ENCODE measurements around the gene TRAK2.
"Not testable (repeated sequence)": the region's sequence is repeated elsewhere in the genome, so short reads cannot be mapped to it uniquely, and the experiment has no call there.

The TRAK2 gene

DNA sequence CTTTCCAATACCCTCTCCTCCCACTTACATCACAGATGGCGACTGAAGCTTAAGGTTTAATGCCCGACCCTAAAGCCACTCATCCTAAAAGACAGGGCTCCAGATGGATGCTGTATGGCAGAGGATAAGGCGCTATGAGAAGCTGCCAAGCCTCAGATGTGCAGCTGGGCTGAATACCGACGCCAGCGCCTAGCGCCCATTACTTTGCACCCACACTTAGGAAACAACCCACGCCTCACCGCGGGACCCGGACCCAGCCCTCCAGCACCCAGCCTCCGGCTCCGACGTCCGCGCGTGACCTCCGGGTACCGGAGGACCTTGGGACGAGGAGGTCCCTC, 335 bp downstream of the TRAK2 start:
- no peak for DNase-seq

DNA sequence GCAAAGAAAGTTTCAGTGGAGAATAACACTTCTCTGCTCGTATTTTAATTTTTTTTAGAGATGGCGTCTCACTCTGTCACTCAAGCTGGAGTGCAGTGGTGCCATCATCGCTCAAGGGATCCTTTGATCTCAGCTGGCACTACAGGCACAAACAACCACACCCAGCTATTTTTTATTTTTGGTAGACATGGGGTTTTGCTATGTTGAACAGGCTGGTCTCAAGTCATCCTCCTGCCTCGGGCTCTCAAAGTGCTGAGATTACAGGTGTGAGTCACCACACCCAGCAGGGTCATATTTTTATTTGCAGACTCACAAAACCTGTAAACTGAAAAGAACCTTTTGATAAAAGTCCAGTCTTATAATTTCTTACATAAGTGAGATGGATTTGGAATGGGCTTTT, 2.6 kb downstream of the TRAK2 start:
- peak; percentile 86 for DNase-seq

DNA sequence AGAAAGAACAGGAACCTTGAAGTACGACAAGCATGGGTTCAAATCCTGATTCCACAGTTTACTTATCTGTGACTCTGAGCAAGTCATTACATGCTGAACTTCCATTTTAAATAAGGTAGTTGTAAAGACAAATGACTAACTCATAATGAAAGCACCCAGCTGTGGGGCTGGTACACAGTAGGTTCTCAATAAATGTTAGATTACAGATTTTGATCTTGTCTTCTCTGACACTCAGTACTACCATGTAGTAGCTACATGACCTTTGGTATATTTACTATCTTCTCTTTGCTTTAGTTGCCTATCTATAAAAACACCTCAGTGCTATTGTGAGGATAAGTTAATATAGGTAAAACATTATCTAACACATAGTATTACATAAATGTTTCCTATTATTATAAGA, 3.2 kb downstream of the TRAK2 start:
- no peak for DNase-seq

DNA sequence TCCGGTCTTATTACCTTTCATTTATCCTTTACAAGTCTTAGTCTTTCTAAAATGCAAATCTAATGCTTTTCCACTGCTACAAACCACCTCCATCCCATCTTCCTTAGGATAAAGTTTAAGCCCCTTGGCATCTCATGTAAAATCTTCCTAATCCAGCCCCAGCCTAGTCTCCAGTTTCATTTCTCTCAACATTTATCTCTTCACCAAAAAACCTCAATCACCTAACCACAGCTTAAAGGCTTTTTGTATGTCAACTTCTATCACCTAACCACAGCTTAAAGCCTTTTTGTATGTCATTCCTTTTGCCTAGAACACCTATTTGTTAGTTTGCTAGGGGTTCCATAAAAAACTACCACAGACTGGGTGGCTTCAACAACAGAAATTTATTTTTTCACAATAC, 4.2 kb downstream of the TRAK2 start:
- peak; percentile 44 for DNase-seq

DNA sequence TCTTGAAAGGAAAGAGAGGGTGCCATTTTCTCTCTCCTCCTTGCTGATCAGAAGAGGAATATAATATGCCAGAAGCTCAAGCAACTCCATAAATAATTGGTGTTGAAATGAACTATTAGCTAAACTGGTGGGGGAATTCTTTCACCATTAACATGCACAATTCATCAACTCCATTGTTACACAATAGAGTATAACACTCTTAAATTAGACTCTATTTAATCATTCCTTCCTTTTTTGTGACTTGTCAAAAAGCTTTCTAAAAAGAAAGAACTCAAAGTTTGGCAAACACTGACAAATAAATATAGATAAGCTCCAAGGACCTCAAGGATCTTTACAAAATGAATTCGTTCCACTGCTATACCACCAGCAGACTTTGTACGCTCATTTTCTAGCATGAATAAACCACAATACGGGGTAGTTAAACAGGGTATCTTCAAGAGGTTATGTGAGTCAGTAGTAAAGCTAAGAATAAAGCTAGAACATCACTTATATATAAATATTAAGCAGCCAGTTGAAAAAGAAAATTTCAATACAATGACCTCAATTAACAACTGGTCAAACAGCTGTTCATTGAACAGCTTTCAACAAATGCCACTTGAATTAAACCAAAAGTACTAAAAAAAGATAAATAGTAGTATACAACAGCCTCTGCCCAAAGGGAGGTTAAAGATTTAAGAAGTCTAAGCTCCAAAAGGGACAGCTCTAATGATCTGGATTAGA, 6.4 kb downstream of the TRAK2 start:
- no peak for DNase-seq

DNA sequence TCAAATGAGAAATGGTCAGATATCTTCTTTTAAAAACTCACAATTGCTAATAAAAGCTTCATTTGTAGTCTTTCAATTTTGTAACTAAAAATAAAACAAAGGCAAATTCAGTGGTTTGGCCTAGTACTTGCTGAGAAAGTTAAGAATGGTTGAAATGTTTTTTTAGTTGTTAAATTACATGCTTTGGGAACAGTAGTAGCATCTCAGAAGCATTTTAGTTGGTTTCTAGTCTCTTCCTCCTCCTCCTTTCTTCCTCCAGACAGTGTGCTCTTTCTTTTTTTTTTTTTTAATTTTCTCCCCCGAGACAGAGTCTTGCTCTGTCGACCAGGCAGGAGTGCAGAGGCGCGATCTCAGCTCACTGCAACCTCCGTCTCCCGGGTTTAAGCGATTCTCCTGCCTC, 9.8 kb downstream of the TRAK2 start:
- DNase-seq, result no peak

GRCh38 chr2:201440182-201440581, 11.1 kb downstream of the TRAK2 start:
- DNase-seq, result no peak

- DNase-seq, result not testable (repeated sequence)
Observed at GRCh38 chr2:201439336-201439922, 11.8 kb downstream of the TRAK2 start.

DNA sequence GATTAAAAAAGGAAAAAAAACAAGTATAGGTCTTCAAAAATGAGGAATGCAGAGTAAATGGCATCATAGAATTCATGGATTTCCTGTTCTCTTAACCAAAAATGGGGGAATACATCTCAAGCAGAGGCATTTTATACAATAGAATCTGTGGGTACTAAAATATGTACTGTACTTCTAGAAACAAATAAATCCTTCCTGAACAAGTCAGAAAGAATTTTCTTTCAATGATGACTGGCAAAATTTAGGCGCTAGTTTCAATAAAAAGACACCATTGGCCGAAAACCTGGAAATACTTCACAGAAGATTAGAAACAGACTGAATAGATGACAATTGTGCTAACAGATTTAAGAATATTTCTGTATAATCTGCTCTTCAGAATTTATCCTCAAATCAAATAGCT, 15.1 kb downstream of the TRAK2 start:
- DNase-seq, result no peak

DNA sequence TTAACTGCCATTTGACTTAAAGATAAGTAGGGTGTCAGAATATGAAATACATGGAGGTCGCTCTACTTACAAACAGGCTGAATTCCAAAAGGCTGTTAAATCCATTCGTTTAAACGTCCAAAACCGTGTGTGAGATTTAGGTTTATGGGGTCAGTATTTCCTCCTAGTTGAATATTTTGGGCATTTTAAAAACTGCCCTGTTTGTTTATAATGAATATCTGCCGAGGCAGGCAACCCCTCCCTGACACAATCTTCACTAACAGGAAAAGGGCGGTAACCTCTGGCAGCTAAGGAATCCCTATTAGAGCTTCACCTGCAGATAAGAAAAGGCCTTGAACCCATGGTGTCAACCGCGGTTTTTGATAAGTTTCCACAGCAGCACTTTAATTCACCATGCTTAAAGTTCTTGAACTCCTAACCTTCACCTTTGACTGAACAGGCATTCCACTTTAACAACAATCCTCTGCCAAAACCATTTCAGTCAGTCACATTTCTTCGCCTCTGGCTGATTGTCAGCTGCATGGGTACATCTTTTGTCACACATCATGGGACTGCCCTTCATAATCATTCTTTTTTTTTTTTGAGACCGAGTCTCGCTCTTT, 17.8 kb downstream of the TRAK2 start:
- DNase-seq, result no peak

GRCh38 chr2:201432621-201433393, 18.5 kb downstream of the TRAK2 start:
- DNase-seq, result no peak

DNA sequence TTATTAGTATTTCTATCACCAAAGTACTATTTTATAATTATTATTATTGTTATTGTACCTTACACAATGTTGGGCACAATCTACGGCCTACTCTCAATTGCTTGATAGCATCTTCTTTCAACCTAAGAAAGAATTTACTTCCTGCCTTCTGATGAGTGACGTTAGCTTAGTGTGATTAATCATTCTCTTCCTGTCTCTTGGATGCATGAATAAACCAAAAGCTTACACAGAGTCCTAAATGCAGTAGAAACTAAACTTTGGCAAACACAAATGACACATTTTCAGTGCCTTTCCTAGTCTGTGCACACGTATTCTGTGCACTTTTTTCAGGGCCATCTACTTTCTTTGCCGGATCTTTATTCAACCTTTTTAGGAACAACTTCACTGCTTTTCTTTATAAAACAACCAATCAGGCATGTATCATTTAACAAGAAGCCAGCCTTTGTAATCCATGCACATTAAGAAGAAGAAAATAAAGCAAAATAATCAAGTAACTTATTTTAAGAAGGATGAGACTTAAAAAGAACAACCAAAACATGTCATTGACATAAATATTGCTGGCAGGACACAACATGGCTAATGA, 19.1 kb downstream of the TRAK2 start:
- peak; percentile 74 for DNase-seq

DNA sequence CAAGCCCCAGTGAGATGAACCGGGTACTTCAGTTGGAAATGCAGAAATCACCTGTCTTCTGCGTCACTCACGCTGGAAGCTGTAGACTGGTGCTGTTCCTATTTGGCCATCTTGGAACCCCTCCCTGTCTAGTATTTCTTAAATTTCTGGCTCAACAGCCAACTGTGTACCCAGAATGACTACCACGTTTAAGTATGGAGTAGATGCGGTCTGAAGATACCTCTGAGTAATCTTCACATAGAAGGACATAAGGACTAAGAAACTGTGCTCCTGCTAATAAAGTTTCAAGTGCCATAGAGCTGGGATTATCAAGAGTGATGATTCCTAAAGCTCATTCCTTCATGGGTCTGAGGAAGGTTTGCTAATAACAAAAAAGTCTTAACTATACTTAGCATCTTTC, 20.4 kb downstream of the TRAK2 start:
- no peak for DNase-seq

DNA sequence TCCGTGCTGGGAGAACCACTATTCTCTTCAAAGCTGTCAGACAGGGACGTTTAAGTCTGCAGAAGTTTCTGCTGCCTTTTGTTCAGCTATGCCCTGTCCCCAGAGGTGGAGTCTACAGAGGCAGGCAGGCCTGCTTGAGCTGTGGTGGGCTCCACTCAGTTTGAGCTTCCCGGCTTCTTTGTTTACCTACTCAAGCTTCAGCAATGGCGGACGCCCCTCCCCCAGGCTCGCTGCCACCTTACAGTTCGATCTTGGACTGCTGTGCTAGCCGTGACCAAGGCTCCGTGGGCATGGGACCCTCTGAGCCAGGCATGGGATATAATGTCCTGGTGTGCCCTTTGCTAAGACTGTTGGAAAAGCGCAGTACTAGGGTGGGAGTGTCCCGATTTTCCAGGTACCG, 20.9 kb downstream of the TRAK2 start:
- DNase-seq, result not testable (repeated sequence)

GRCh38 chr2:201429835-201430234, 21.4 kb downstream of the TRAK2 start:
- DNase-seq, result not testable (repeated sequence)

- DNase-seq, result not testable (repeated sequence)
Observed at GRCh38 chr2:201428366-201428765, 22.9 kb downstream of the TRAK2 start.

DNA sequence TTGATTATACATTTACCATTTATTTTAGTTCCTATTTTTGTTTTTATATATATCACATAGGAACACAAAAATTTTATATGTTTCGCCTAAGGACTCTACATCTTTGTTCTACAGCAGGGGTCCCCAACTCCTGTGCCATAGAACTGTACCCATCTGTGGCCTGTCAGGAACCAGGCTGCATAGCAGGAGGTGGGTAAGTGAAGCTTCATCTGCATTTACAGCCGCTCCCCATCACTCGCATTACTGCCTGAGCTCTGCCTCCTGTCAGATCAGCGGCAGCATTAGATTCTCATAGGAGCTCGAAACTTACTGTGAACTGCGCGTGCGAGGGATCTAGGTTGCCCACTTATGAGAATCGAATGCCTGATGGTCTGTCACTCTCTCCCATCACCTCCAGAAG, 25.3 kb downstream of the TRAK2 start:
- no peak for DNase-seq

- DNase-seq, result peak; percentile 41
Observed at GRCh38 chr2:201420442-201421113, 30.7 kb downstream of the TRAK2 start.

GRCh38 chr2:201419986-201420385, 31.3 kb downstream of the TRAK2 start:
- DNase-seq, result no peak

DNA sequence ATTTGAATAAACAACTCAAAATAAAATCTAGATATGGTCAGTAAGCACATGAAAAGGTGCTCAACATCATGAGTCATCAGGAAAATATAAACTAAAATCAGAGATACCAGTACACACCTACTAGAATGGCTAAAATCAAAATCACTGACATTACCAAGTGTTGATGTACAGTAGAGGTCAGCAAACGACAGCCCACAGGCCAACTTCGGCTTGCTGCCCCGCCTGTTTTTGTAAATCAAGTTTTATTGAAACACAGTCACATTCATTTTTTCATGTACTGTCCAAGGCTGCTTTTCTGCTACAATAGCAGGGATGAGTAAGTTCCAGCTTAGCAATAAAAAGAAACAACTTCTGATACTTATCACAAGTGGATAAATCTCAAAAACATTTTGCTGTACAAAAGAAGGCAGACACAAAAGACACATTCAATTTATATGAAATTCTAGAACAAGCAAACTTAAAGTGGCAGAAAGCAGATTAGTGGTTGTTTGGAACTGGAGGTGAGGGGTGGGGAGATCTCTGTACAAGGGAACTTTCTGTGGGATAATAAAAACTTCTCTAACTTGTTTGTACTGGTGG, 32.1 kb downstream of the TRAK2 start:
- DNase-seq, result peak; percentile 19

DNA sequence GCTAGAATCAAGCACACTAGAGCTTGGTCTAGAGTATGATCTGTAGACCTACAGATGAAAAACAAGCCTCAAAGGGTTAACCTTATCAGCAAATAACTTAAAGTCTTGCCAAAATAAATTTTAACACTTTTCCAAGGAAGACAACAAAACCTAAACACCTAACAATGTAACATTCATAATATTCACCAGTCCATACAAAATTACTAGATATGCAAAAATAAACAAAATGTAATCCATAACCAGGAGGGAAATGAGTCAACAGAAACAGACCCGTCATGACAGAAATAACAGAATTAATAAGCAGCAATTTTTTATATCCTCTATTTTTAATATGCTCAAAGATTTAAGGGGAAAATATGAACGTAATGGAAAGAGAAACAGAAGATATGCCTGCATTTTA, 36.1 kb downstream of the TRAK2 start:
- DNase-seq, result no peak
